K562 (cell line): Measurements from ENCODE around the gene NAE1. TPM values are rescaled to one million over a fixed set of nuclear protein-coding genes. Genes with fewer than 3 reads are reported as not detected.
A peak's percentile ranks its signal among the peaks of the same experiment; 100 is the strongest.

Experiments
- CBX2 ChIP-seq: fragments of 200-600 bp; sonication (generic); IDR thresholded peaks from one replicate; pipeline ENCODE4 v1.6.1; 2012; ENCODE audit warnings: mild to moderate bottlenecking, low read length, inconsistent platforms; ENCODE audit not compliant: insufficient read depth, poor library complexity, severe bottlenecking
- CHD4 ChIP-seq: fragments of 200-600 bp; sonication (generic); IDR thresholded peaks from 3 replicates; pipeline ENCODE4 v1.6.1; 2012; ENCODE audit warnings: low read depth, mild to moderate bottlenecking, mixed read lengths, low read length, inconsistent platforms; ENCODE audit not compliant: insufficient read depth, insufficient replicate concordance, poor library complexity, severe bottlenecking
- CREBBP ChIP-seq: IDR thresholded peaks from one replicate; pipeline ENCODE4 v1.6.1; 2012; ENCODE audit warnings: low read depth, mild to moderate bottlenecking, control low read depth, inconsistent platforms, low read length
- DPF2 ChIP-seq: fragments of 450-650 bp; IDR thresholded peaks from 2 replicates; pipeline ENCODE4 v1.6.1; 2016
- EWSR1 ChIP-seq: fragments of 450-650 bp; IDR thresholded peaks from 2 replicates; pipeline ENCODE4 v1.6.1; 2018; ENCODE audit warnings: borderline replicate concordance, mild to moderate bottlenecking, low read depth, moderate library complexity; ENCODE audit not compliant: partially characterized antibody
- FOXJ2 ChIP-seq: fragments of 200-800 bp; sonication (Bioruptor generic); IDR thresholded peaks from 2 replicates; pipeline ENCODE4 v1.6.1; 2016; ENCODE audit warnings: missing genetic modification characterization, missing compliant biosample characterization
- KDM1A ChIP-seq, 2 experiments: fragments of 450-650 bp; IDR thresholded peaks; 2 replicates each; pipeline ENCODE4 v1.6.1; 2016; ENCODE audit warnings: mild to moderate bottlenecking in 2 of 2
- MBD1 ChIP-seq: fragments of 250-450 bp; sonication (Bioruptor Pico); IDR thresholded peaks from 2 replicates; pipeline ENCODE4 v1.8.0; 2022; ENCODE audit warnings: inconsistent platforms
- NEUROD1 ChIP-seq: fragments of 150-350 bp; IDR thresholded peaks from 2 replicates; pipeline ENCODE4 v1.6.1; 2014; ENCODE audit warnings: borderline replicate concordance, low read length, low read depth; ENCODE audit not compliant: partially characterized antibody
- NUFIP1 ChIP-seq: fragments of 450-650 bp; IDR thresholded peaks from 2 replicates; pipeline ENCODE4 v1.6.1; 2018; ENCODE audit not compliant: partially characterized antibody
- SIN3B ChIP-seq: fragments of 450-650 bp; IDR thresholded peaks from 2 replicates; pipeline ENCODE4 v1.6.1; 2017; ENCODE audit warnings: low read depth, mild to moderate bottlenecking, moderate library complexity
- SMARCE1 ChIP-seq: fragments of 450-650 bp; IDR thresholded peaks from 2 replicates; pipeline ENCODE4 v1.7.1; 2016; ENCODE audit warnings: mild to moderate bottlenecking
- SREBF1 ChIP-seq: fragments of 150-350 bp; IDR thresholded peaks from 2 replicates; pipeline ENCODE4 v1.6.1; 2014; ENCODE audit warnings: antibody characterized with exemption, low read depth, low read length, borderline replicate concordance
- TBL1XR1 ChIP-seq, 2 experiments: IDR thresholded peaks; 2 replicates each; pipeline ENCODE4 v1.6.1; 2012; ENCODE audit warnings: improper control_type of control experiment in 2 of 2, low read length in 2 of 2, mild to moderate bottlenecking in 1 of 2
- TEAD2 ChIP-seq: fragments of 450-650 bp; IDR thresholded peaks from 2 replicates; pipeline ENCODE4 v1.6.1; 2016; ENCODE audit warnings: missing genetic modification characterization, control low read depth, missing compliant biosample characterization
- ZC3H8 ChIP-seq: fragments of 450-650 bp; IDR thresholded peaks from 2 replicates; pipeline ENCODE4 v1.6.1; 2017
- ZNF165 ChIP-seq: fragments of 250-450 bp; sonication (Bioruptor Pico); IDR thresholded peaks from 2 replicates; pipeline ENCODE4 v1.4.0; 2020; ENCODE audit warnings: borderline replicate concordance
- ZNF384 ChIP-seq: IDR thresholded peaks from 2 replicates; pipeline ENCODE4 v1.6.1; 2012; ENCODE audit warnings: low read depth, low read length, improper control_type of control experiment
- ZNF431 ChIP-seq: sonication (generic); formaldehyde crosslinking; IDR thresholded peaks from 2 replicates; pipeline ENCODE4 v1.8.0; 2022; ENCODE audit warnings: mild to moderate bottlenecking, missing genetic modification reagents
- ZSCAN29 ChIP-seq: fragments of 450-650 bp; IDR thresholded peaks from 2 replicates; pipeline ENCODE4 v1.6.1; 2017
- polyA plus RNA-seq, 8 experiments: library from polyadenylated mRNA; depleted of rRNA in 4 of 8; stranded (reverse) in 5 of 8; unstranded in 3 of 8; fragments of >200 nt; fragmentation: Nextera tagmentation in 2 of 8; fragmentation: Illumina TruSeq in 1 of 8; extraction: Ambion mirVana in 2 of 8; extraction: Trizol in 1 of 8; gene quantifications; 2 replicates each; pipeline versions ENCODE4 v1.2.1 to v1.2.3, GENCODE V29; 2011 to 2014; ENCODE audit warnings: inconsistent platforms in 1 of 8, missing spikeins in 1 of 8
- total RNA-seq, 7 experiments: library from RNA; depleted of rRNA in 6 of 7; stranded (reverse); fragments of >200 nt in 6 of 7; fragmentation: Illumina TruSeq in 2 of 7; extraction: Trizol in 2 of 7; gene quantifications; 2 replicates each; pipeline versions ENCODE4 v1.2.1 to v1.2.3, GENCODE V29; 2011 to 2021; ENCODE audit warnings: low replicate concordance in 1 of 7
- TF ChIP-seq, protein P1 (sequence below): IDR thresholded peaks from 2 replicates; pipeline ENCODE4 v1.6.1; 2016; ENCODE audit warnings: missing genetic modification characterization, missing compliant biosample characterization
- TF ChIP-seq, protein P2 (sequence below): sonication (generic); formaldehyde crosslinking; IDR thresholded peaks from 2 replicates; pipeline ENCODE4 v1.8.1; 2023; ENCODE audit warnings: mild to moderate bottlenecking, missing genetic modification reagents, moderate library complexity
- TF ChIP-seq, protein P3 (sequence below): fragments of 450-650 bp; IDR thresholded peaks from 2 replicates; pipeline ENCODE4 v1.6.1; 2014; ENCODE audit warnings: low read depth, mild to moderate bottlenecking, moderate library complexity, borderline replicate concordance

Gene NAE1
- total and polyA plus RNA-seq, 9 of the 15 experiments (the other 6 are each of a cell fraction or from before 2014, with no cell fraction given): 165 to 294 (median 230) TPM

GRCh38 chr16:66872943-66873684 lies 42.3 kb upstream of the NAE1 start (continued):
- no peak for TF ChIP-seq CHD4
- no peak for TF ChIP-seq CBX2
- TF ChIP-seq ZSCAN29: no peak
- TF ChIP-seq EWSR1: no peak
- TF ChIP-seq MBD1 (CRISPR knock-in tag): no peak
- TF ChIP-seq NUFIP1: no peak
- TF ChIP-seq FOXJ2 (tag): no peak
- peak; percentile 47 to 50; a peak in 2 of 4 replicates for TF ChIP-seq KDM1A (IDR thresholded peaks at IDR 0.05)
- 0 out of 2 replicates have a peak, but pooled peaks have one; percentile 38 for TF ChIP-seq ZNF431 (CRISPR knock-in tag)
- TF ChIP-seq, protein P1, sequence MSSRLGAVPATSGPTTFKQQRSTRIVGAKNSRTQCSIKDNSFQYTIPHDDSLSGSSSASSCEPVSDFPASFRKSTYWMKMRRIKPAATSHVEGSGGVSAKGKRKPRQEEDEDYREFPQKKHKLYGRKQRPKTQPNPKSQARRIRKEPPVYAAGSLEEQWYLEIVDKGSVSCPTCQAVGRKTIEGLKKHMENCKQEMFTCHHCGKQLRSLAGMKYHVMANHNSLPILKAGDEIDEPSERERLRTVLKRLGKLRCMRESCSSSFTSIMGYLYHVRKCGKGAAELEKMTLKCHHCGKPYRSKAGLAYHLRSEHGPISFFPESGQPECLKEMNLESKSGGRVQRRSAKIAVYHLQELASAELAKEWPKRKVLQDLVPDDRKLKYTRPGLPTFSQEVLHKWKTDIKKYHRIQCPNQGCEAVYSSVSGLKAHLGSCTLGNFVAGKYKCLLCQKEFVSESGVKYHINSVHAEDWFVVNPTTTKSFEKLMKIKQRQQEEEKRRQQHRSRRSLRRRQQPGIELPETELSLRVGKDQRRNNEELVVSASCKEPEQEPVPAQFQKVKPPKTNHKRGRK (tag): peak; percentile 50; the same call in 1 of the 2 replicates
- peak; percentile 9; the same call in 1 of the 2 replicates for TF ChIP-seq SIN3B
- TF ChIP-seq SMARCE1: peak; percentile 71
- TF ChIP-seq ZC3H8: no peak
- TF ChIP-seq ZNF165: no peak
- 0 out of 4 replicates have a peak, but pooled peaks have one; percentile 36 to 46 for TF ChIP-seq TBL1XR1 (IDR thresholded peaks at IDR 0.05; ENCODE audit: low read length in 2 of 2)
- TF ChIP-seq, protein P2, sequence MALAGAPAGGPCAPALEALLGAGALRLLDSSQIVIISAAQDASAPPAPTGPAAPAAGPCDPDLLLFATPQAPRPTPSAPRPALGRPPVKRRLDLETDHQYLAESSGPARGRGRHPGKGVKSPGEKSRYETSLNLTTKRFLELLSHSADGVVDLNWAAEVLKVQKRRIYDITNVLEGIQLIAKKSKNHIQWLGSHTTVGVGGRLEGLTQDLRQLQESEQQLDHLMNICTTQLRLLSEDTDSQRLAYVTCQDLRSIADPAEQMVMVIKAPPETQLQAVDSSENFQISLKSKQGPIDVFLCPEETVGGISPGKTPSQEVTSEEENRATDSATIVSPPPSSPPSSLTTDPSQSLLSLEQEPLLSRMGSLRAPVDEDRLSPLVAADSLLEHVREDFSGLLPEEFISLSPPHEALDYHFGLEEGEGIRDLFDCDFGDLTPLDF (CRISPR knock-in tag): peak; percentile 75; the same call in 1 of the 2 replicates
- TF ChIP-seq CREBBP: no peak
- TF ChIP-seq, protein P3, sequence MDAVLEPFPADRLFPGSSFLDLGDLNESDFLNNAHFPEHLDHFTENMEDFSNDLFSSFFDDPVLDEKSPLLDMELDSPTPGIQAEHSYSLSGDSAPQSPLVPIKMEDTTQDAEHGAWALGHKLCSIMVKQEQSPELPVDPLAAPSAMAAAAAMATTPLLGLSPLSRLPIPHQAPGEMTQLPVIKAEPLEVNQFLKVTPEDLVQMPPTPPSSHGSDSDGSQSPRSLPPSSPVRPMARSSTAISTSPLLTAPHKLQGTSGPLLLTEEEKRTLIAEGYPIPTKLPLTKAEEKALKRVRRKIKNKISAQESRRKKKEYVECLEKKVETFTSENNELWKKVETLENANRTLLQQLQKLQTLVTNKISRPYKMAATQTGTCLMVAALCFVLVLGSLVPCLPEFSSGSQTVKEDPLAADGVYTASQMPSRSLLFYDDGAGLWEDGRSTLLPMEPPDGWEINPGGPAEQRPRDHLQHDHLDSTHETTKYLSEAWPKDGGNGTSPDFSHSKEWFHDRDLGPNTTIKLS: peak; percentile 68; the same call in 1 of the 2 replicates
- TF ChIP-seq NEUROD1: no peak
- TF ChIP-seq TEAD2 (tag): no peak
- TF ChIP-seq ZNF384: no peak
- TF ChIP-seq SREBF1: no peak
- TF ChIP-seq DPF2: peak; percentile 79
